Measurements from ENCODE around the gene ZDHHC13.

ZDHHC13 gene

DNA sequence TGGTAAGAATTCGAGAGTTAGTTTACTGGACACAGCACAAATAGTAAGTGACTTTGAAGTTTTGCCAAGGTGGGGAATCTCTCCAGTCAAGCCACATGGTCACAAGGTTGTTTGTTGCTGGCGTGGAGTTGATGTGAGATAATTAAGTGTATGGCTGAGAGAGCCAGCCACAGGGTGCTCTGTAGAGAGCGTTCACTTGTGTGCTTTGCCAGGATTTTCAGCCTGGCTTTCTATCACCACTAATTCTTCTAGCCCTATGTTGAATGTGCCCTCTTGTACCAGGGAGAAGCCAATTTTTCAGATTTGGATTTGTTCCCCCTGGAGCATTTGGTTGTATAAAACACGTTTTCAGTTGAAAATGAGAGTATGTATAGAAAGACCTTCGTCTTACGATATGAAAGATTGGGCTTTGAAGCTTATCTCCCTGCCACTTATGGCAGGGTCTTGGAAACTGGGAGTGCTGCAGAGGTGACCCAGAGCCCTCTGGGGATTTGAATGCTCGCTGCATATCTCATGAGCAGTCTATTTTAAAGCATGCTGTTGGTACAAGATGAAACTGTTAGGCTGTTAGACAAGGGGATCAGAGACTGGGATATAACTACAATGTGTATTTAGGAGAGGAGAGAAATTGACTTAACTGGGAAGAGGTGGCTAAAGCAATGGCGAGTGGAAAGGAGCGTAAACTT, 56.2 kb downstream of the ZDHHC13 start:
- DNase-seq, result no peak

DNA sequence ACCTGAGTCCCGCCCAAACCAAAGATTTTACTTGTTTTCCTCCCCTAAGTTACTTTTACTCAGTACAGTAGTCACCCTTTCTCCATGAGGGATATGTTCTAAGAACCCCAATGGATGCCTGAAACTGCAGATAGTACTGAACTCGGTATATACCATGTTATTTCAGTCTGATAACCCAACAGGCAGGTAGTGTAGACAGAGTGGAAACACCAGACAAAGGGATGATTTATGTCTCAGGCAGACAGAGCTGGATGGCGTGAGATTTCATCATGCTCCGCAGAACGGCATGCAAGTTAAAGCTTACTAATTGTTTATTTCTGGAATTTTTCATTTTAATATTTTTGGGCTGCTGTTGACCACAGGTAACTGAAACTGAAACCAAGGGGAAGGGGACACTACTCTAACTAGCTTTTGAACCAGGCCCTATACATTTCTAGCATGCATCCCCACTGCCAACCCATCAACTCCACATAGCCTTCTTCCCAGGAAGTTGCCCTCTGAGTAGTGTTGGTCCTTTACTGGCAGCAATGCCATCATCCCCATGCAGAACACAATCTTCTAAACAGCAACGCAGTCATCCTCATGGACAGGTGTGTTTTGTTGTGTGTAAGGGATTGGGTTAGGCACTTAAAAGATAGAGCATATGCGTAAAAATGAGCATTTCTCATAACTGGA, 57.1 kb downstream of the ZDHHC13 start:
- no peak for DNase-seq

DNA sequence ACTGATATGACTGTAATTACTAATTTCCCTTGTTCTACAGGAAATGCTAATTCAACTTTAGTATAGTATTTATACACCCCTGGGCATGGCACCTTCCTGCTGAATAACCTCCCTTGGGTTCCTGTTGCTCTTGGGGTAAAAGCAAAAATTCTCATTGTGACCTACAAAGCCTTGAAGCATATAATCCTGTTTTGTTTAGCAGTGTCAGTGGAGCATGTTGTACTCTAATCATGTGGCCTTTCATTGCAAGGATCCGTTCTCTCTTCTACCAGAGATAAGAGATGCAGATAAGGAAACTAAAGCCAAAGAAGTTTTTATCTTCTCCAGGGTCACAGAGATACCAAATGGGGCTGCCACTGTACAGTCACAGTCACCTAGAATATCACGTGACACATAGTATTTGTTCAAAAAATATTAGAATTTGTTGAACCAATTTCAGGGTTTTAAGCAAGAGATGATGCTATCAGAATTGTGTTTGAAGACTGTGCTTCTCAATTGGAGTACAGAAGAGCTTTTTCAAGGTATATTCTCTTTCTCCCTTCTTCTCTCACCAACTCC, 59.7 kb downstream of the ZDHHC13 start:
- no peak for DNase-seq

DNA sequence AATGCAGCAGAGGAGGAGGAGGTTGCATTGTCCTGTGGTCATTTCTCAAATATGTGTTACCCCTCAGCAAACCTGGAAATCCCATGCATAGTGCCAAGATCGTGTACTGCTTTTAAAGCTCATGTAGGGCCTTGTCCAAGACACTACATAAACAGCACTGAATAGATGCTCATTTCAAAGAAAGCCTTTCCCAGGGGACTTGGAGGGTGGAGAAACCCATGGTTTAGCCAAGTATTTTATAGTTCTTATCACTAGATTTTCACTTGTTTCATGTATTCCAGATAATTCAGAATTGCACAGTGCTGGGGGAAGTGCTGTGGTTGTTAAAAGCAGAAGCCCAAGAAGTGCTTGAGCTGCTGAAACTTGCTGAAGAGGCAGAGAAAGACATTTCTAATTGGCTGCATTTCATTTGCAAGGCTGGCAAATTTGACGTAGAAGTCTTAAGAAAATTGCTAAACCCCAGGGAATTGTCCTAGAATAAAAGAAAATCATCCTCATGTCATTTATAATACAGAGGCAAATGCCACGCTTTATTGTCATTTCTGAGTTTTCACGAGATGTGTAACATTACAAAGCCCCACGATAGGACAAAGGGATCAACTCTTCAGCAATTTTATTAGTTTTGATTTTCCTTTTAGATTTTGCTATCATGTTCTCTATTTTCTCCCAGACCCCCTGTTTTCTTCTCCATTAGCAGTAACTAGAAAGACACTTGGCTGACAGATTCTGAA, 64.7 kb downstream of the ZDHHC13 start:
- DNase-seq, result no peak

DNA sequence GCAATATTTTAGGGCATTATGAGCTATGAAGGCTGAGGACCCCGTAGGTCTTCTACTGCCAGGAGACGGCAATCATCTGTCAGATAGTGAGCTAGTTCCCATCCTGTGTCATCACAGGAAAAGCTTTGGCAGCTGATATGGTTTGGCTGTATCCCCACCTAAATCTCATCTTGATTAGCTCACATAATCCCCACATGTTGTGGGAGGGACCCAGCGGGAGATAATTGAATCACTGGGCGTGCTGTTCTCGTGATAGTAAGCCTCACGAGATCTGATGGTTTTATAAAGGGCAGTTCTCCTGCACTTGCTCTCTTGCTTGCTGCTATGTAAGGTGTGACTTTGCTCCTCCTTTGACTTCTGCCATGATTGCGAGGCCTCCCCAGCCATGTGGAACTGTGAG, 66.7 kb downstream of the ZDHHC13 start:
- DNase-seq, result no peak

DNA sequence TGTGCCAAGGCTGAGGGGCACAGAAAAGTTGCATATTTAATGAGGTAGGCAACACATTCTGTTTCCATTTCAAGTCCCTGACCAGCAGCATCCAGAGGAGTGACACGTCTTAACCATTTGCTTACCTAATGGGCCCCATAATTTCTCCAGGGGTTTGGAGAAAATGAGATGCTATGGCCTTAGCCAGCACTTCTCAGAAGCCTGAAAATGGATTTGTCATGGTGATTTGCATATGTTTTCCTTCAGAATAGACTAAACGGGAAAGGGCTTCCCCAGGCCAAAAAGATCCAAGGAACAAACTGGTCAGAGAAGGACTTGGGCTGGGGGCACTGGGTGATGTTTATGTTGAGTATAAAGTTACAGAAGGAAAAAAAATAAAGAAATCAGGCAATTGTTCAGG, 68.1 kb downstream of the ZDHHC13 start:
- DNase-seq, result no peak

DNA sequence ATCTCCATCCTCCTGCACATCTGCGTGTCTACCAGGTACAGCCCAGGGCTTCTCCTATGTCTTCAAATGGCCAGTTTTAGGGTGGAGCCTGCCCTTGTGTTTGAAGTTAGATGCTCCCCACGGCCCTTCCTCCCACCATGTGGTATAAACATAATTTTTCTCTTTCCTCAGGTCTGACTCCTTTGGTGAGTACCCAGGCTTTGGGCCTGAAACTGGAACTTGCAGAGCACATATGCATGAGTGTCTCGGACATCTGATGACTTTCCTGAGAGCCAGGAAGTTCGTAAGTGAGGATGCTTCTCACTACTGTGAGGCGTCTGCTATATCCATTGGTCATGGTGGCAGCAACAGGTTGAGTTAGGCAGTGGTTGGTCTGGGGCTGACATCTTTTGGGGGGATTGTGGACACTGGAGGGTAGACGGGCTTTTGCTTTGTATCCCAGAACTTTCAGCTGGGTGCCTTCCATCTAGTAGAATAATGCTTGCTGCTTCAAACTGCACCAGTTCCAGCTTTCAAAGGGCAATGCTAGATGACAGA, 68.6 kb downstream of the ZDHHC13 start:
- no peak for DNase-seq

DNA sequence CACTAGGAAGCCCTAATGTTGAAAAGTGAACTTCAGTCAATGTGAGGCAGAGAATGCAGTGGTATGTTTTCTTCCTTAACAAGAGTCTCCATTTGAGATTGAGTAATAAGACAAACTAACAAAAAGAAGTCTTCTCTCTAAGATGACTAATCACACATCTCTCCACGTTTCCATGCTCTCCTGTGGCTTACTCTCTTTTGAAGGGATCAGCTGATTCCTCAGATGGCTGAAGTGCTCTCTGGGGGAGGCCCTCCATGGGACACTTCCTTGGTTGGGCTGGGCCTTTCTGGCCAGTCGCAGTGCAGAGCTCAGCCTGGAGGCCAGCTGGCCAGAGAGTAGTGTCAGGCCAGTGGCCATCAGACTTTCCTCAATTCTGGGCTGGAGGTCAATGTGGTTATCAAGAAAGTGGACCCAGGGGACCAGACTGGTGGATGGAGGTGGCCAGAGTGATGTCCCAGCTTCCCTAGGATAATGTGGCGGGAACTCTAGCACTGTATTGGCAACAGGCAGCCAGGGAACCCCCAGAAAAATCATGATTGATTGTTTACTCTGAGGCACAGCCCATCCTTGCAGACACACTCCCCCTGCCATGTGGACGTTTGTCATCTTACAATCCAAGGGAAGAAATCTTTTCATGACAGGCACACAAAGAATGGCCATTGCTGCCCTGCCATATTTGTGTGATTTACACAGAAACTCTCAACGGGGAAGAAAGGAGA, 70.3 kb downstream of the ZDHHC13 start:
- DNase-seq, result no peak

DNA sequence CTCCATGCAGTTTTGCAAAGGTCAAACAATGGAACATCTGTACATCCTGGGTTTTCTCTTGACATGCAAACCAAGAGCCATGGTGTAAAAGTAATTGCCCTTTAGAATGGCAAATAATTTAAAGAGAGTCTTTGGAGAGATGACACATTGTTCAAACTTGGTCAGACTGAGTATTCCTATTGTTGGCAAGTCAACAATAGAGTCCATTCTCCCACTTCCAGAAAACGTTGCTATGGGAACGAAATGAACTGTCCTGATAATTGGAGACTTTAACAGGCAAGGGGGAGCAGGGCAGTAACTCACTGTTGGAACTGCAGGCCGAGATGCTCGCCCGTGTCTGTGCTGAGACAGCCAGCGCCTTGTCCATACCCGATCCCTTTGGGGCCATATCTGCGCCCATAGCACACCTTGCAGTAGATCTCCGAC, 70.9 kb downstream of the ZDHHC13 start:
- no peak for DNase-seq

DNA sequence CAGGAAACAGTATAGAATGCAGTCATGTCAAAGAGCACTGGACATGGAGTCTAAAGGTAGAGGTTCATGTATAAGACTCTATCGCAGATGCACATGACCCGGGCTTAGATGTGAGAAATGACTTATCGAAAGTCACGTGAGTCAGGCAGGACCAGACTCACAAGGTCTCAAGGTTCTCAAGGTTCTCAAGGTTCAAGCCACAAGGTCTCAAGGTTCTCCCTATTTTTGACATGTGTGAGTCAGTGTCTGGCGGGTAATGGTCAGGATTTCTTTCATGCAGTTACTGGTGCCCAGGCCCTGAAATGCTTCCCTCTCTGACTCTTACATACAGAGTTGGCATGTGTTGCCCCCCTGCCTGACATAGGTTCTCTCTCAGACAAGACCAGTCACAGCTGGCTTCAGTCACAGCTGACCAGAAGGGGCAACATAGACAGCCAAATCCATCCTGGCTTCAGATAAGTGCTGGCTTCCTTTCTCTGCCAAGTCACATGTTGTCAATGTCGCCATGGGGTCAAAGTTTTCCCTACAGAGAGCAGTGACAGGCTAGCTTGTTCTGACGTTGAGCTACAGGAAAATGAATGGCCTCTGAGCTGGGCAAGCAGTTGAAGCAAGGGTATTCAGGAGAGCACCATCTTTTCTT, 74.7 kb downstream of the ZDHHC13 start:
- no peak for DNase-seq

DNA sequence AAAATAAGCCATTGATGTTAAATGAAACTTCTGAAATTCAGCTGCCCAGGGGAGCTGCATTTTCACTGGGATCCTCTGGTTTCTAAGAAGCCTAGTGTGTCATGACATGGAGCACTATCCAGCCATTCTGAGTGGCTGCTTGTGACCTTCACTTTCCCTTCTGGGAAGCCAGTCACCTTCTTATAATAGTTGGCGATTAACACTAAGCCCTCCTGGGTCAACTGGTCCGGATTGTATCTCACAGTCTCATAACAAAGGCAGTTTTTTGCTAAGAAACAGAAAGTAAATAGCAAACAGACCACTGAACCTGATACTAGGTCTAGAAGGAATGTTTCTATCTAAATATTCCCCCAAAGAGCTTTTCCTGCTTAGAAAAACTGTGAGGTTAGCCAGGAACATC, 76.9 kb downstream of the ZDHHC13 start:
- DNase-seq, result no peak

DNA sequence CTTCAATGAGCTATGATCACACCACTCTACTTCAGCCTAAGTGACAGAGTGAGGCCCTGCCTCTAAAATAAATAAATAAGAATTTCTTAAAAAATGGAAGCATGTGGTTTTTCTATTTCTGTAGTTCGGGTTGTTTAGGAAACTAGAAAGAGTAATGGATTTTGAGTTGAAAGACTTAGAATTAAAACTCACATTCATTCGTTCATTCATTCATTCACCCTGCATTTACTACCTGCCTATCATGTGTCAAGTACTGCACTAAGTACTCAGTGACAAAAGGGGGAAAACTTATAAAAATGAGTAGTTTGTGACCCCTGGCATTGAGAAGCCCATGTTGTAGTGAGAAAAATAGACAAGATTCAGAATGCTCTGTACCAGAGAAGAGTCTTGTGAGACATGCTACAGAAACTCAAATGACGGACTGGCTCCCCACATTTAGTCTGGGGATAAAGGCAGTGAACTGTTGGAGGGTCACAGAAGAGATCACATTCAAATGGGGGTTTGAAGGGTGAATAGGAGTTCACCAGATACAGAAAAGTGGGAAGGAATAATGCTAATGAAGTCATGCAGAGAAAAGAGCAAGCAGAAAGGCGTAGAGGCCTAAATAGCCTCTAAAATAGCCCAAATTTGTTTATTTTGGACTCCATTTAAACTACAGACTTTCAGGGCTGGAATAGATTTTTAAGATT, 77.8 kb downstream of the ZDHHC13 start:
- no peak for DNase-seq

DNA sequence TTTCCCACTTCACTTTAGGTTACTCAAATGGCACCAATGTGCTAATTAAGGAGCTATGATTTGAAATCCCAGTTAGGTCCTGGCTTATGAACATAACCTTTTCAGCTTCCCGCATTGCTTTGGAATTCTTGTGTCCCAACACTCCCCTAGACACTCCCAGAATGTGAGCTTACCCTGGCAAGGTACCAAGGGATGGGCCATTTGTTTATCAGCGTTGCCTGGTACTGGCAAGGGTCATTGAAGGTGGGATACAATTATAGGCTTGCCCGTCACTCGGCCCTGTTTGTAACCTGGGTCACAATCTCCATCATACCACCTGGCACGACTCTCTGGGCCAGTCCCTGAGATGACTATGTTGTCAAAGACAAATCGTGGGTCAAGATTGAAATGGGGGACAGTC, 79.5 kb downstream of the ZDHHC13 start:
- DNase-seq, result no peak

DNA sequence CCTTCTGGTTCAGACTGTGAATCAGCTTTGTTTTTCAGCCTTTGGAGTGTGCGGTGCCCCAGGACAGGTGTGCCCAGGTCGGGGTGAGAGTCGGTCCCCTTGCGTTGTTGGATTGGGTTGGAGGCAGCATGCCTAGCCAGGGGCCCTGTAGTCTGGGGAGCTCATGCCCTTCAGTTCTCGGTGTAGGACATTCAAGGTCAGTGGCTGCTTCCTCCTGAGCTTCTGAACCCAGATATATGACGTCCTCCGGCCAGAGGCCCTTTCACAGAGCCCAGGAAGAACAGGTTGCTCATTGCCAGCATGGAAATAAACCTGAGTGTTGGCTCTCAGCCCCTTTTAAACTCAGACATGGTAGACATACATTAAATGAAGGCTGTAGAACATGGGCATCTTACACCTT, 82.1 kb downstream of the ZDHHC13 start:
- DNase-seq, result no peak

DNA sequence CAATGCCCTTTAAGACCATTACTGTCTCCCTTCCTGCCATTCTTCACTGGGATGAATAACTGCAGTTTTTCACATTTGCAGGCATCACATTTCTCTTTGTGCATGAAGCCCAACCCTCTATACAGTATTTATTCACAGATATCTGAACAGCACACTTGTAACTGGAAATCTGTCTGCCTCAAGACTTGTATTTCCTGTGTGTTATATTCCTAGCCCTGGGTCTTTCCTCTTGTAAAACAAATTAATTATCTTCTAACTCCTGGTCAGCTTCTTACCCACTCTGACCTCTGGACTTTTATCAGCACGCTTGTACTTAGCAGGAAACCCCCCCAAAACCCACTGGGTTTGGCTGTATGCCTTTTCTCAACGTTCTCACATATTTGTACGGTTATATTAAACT, 82.8 kb downstream of the ZDHHC13 start:
- no peak for DNase-seq

DNA sequence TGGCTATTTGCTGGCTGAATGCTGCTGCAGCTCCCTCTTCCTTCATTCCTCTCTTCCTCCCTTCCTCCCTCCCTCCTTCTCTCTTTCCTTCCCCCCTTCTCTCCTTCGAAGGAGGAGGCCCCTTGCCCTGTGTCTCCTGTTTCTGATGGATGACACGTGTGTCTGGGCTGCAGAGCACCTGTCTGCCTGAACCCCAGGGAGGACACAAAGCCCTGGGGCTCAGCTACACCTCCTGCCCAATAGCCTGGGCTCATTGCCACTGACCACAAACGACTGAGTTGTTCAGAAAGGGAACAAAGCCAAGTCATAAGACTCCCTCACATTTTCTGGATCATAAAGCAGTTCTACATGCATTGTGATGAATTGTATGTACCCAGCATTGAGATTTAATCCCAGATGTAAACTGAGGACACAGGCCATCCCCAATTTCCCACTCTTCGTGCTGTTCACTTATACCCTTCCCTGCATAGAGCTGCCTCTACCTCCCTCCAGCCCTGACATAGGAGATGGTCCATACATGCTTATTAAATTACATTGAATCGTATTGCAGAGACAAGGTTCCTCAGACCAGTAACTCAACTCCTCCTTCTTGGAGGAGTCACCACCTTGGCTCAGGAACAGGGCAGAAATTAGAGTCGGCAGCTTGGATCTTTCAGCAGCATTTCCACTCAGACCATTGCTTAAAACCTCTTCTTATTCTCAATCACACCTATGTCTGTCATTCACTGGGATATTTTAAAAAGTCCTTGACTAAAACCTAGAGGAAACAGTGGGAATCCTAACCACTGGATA, 83.6 kb downstream of the ZDHHC13 start:
- DNase-seq, result no peak

DNA sequence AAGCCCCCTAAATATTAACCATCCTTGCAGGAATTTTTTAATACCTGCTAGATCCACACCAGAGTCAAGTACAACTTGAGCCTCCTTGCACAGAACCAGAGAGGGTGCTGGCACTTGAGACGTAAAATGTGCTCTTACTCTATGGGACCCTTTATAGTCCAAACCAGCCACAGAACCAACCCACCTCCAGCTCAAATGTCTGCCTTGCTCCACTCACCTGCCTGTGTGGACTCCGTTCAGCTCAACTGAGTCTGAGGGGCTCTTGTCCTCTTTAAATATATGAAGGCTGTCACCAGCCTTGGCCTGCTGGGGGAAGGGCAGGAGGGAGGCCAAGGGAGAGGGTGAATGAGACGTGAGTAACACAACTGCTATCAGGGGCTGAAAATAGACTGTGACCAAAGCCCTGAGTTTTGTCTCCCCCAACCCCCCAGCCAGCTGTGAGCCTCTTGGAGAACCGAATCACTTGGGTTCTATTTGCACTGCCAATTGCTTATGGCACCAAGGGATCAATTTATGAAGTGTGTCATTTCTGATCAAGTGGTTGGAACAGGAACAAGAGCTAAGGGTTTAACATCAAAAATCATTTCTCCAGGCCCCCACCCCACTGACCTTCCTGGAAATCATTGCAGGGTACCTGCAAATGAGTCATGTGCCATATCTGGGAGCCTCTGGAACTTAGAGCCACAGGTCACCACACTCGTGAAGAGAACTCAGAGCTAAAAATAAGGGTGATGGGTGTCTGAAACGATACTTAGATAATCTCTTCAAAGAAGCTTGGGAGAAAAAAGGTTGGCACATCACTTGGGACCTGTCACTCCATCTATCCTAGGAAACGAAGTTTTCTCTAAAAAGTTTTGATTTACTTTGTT, 85.0 kb downstream of the ZDHHC13 start, which contains the start of gene CSRP3:
Gene CSRP3, minus strand, starts transcription at position 247 of the 869 bp plus-strand sequence. CDS start 9,535 bp downstream, outside the sequence.
- no peak for DNase-seq

DNA sequence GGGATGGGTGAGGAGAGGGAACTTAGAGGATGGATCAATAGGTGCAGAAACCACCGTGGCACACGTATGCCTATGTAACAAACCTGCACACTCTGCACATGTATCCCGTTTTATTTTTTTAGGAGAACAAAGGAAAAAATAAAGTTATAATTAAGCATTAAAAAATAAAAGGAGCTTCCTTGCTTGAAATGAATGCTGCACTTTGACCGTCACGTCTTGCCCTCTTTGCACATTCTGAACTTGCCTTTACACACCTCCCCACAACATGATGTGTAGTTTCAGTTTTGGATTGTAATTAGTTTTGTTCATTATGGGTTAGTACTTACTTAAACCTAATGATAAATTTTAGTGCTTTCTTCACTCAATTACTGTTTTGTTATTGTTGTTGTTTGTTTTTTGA, 87.9 kb downstream of the ZDHHC13 start:
- no peak for DNase-seq

DNA sequence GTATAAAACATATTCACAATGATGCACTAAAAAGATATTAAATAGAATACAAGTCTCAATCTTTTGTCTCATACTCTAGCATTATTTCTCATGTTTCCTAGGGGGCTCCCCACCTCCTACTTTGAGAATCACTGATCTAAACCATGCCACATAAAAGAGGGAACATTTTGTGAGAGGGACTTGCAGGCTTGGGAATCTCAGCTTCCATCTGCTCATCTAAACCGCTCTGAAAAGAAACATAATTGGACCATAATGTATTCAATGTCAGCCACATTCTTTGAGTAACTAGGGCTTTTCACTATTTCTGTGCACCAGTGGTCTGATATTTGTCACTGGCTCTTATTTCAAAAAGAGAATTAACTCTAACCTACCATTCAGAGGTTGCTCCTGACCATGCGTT, 91.2 kb downstream of the ZDHHC13 start:
- DNase-seq, result no peak

All from stimulated activated CD4-positive, alpha-beta T cell treated with anti-CD3 and anti-CD28 coated beads, Interleukin-15, amount 100 ng/mL, for 24 hours (primary cell).